SK-N-MC (cell line): ENCODE results near the gene CDH12.

Experiments used
- EZH2 ChIP-seq: fragments of 200-600 bp; sonication (generic); IDR thresholded peaks from one replicate; pipeline ENCODE4 v1.6.1; 2017; ENCODE audit warnings: antibody characterized with exemption
- POLR2AphosphoS5 ChIP-seq: IDR thresholded peaks from 2 replicates; pipeline ENCODE4 v1.6.1; 2012; ENCODE audit warnings: mild to moderate bottlenecking, low read depth, low read length, borderline replicate concordance

GRCh38 chr5:21806271-21806670 lies 1046.9 kb downstream of the CDH12 start:
- no peak for TF ChIP-seq POLR2AphosphoS5
- no peak for TF ChIP-seq EZH2
